Heart right ventricle (tissue), 16 donors: ENCODE measurements around the gene DPPA2. TPM values are rescaled to one million over a fixed set of nuclear protein-coding genes. Genes with fewer than 3 reads are reported as not detected.

ENCODE experiments used
- ATAC-seq, 8 donors: fragments of 200-7000 bp; cut with Tn5 transposase; one replicate each; pipeline ENCODE4 v1.9.1; 2020; ENCODE audit warnings: mild to moderate bottlenecking in 8 of 8, moderate library complexity in 8 of 8, moderate number of reproducible peaks in 1 of 8
- DNase-seq, 2 donors: peaks; one replicate each; pipeline ENCODE4 v3.0.0-alpha.2; 2020
- H3K27ac ChIP-seq, 10 donors: fragments of 200-600 bp; sonication (generic) in 2 of 10; one replicate each; pipeline versions ENCODE4 v1.5.0 to v1.8.0; 2020 to 2022; ENCODE audit warnings: mild to moderate bottlenecking in 3 of 10
- H3K27me3 ChIP-seq, 7 donors: fragments of 200-600 bp; one replicate each; pipeline ENCODE4 v1.8.0; 2021 to 2022; ENCODE audit warnings: mild to moderate bottlenecking in 2 of 7
- H3K36me3 ChIP-seq, 9 donors: fragments of 200-600 bp; sonication (generic) in 1 of 9; one replicate each; pipeline versions ENCODE4 v1.5.0 to v1.8.0; 2020 to 2022; ENCODE audit warnings: mild to moderate bottlenecking in 2 of 9
- H3K4me1 ChIP-seq, 9 donors: fragments of 200-600 bp; sonication (generic) in 1 of 9; one replicate each; pipeline versions ENCODE4 v1.5.0 to v1.8.0; 2020 to 2022; ENCODE audit warnings: mild to moderate bottlenecking in 4 of 9
- H3K4me3 ChIP-seq, 10 donors: fragments of 200-600 bp; sonication (generic) in 2 of 10; one replicate each; pipeline versions ENCODE4 v1.5.0 to v1.8.0; 2020 to 2022; ENCODE audit warnings: mild to moderate bottlenecking in 7 of 10, moderate library complexity in 2 of 10
- H3K9me3 ChIP-seq, 11 donors: fragments of 200-600 bp in 10 of 11; sonication (generic) in 2 of 11; one replicate each; pipeline versions ENCODE4 v1.5.0 to v1.8.0; 2013 to 2022; ENCODE audit warnings: mild to moderate bottlenecking in 2 of 11, control low read depth in 1 of 11, moderate library complexity in 1 of 11
- CTCF ChIP-seq, 9 donors: fragments of 200-600 bp; sonication (generic) in 2 of 9; IDR thresholded peaks; one replicate each; pipeline versions ENCODE4 v1.5.0 to v1.8.0; 2021 to 2022; ENCODE audit warnings: antibody characterized with exemption in 9 of 9, mild to moderate bottlenecking in 5 of 9, moderate library complexity in 1 of 9
- WGBS, 2 donors: extraction: QIAGEN DNeasy Blood & Tissue Kit; methylation state at CpG; one replicate each; pipeline ENCODE4 v1.1.7; 2013; ENCODE audit warnings: inconsistent platforms in 1 of 2; 5-methylcytosine and 5-hydroxymethylcytosine counted together
- intact Hi-C, 10 donors: fragments of 100-400 bp; cut with DNase I; formaldehyde crosslinking; loops; one replicate each; pipeline versions ENCODE4 v1.11.1 to v1.14.2; 2022
- polyA plus RNA-seq, 2 donors: library from polyadenylated mRNA; stranded (reverse); fragments of 200-250 nt; gene quantifications; one replicate each; pipeline ENCODE4 v1.2.3, GENCODE V29; 2013
- total RNA-seq, 10 donors: library from RNA; stranded (reverse); fragmentation: NEBNext Ultra II Directional in 3 of 10; extraction: Animal tissue kit (Norgen Biotek cat#: 25700) in 3 of 10; gene quantifications; one replicate each; pipeline versions ENCODE4 v1.2.1 to v1.2.4, GENCODE V29; 2021 to 2023
- donor health status: Arrhythmogenic right ventricular cardiomyopathy.
- donor health status: ischemic (EF 13 %, LVEDD 7.1; RV severe dilation, severe dysfunction).
- donor health status: healthy with polysubstance abuse.
- donor health status: DM: no; HTN: yes; CAD: no.
- donor health status: DM: no; HTN: no; CAD: no.
- donor health status: ischemic (EF 25% LVEDD 6.9; RV normal size, moderate dysfunction).
- donor health status: ischemic (EF 25% LVEDD 5.7; RV mildly dilated, moderate dysfunction).
- donor health status: healthy.
- donor health status: DM: yes; HTN: yes; CAD: no.
- donor health status: Ischemic cardiomyopathy.
- donor health status: ischemic (EF 35%, LVEDD 5.7; RV mildly dilated, moderate dysfunction).
- donor health status: nonischemic (EF 11% LVEDD 7.7; RV severe dilation, severe dysfunction).
- donor health status: DM: yes; HTN: yes; CAD: no.
- donor health status: PGD.
- donor health status: ischemic (EF 29% LVEDD 5.4; RV normal size, mild dysfunction).
- donor health status: nonischemic (EF 23%, LVEDD 6.1; RV moderate dilation, normal function).

Gene DPPA2
- total and polyA plus RNA-seq, 12 donors: not detected

GRCh38 chr3:109356442-109357155 is 40.3 kb upstream of the DPPA2 start:
- no peak for TF ChIP-seq CTCF (IDR thresholded peaks at IDR 0.05)
- no peak for ATAC-seq
- peaks cover 0 to 19% (median 5%) of the 10 kb centered on the region in 7 donors for H3K27me3 ChIP-seq

GRCh38 chr3:109355625-109356441 is 39.5 kb upstream of the DPPA2 start:
- intact Hi-C loops: no loop called here
- Histone ChIP-seq H3K4me3 (no peak overlapping the region), H3K4me1 (no peaks in the 10 kb centered on the region), H3K36me3 (no peaks in the 10 kb centered on the region), H3K27me3 (peaks cover 0 to 19% (median 5%) of the 10 kb centered on the region in 7 donors), H3K9me3 (no peaks in the 10 kb centered on the region), H3K27ac (no peak overlapping the region)
- no peak for ATAC-seq
- no peak for DNase-seq
- WGBS, 2 donors: 46 to 50% methylated on average over 8 of the region's 8 CpGs
- no peak for TF ChIP-seq CTCF (IDR thresholded peaks at IDR 0.05)

More at GRCh38 chr3:109356442-109357155, 40.3 kb upstream of the DPPA2 start:
- no peak for DNase-seq
- intact Hi-C loops: no loop called here
- H3K36me3 ChIP-seq: no peaks in the 10 kb centered on the region
- H3K27ac ChIP-seq: no peak overlapping the region
- H3K4me3 ChIP-seq: no peak overlapping the region
- H3K9me3 ChIP-seq: no peaks in the 10 kb centered on the region
- no peaks in the 10 kb centered on the region for H3K4me1 ChIP-seq
- WGBS, 2 donors: 66 to 68% methylated on average over 3 of the region's 3 CpGs

- Histone ChIP-seq H3K4me1 (no peaks in the 10 kb centered on the region), H3K27me3 (peaks cover 0 to 19% (median 5%) of the 10 kb centered on the region in 7 donors), H3K27ac (no peak overlapping the region), H3K9me3 (no peaks in the 10 kb centered on the region), H3K36me3 (no peaks in the 10 kb centered on the region), H3K4me3 (no peak overlapping the region)
- intact Hi-C loops: no loop called here
- DNase-seq (no peak), ATAC-seq (no peak)
- TF ChIP-seq CTCF (IDR thresholded peaks at IDR 0.05): no peak
- WGBS, 2 donors: 50 to 57% methylated on average over 2 of the region's 2 CpGs
Observed at GRCh38 chr3:109353057-109353456, 36.7 kb upstream of the DPPA2 start.

GRCh38 chr3:109351231-109351630 is 34.9 kb upstream of the DPPA2 start:
- no peak for TF ChIP-seq CTCF (IDR thresholded peaks at IDR 0.05)
- intact Hi-C loops: no loop called here
- DNase-seq (no peak), ATAC-seq (no peak)
- Histone ChIP-seq H3K4me3 (no peak overlapping the region), H3K4me1 (no peaks in the 10 kb centered on the region), H3K27ac (no peak overlapping the region), H3K27me3 (peaks cover 0 to 8% (median 5%) of the 10 kb centered on the region in 7 donors), H3K36me3 (no peaks in the 10 kb centered on the region), H3K9me3 (no peaks in the 10 kb centered on the region)
